GM18508 (cell line): ENCODE measurements around the gene SLC13A5.

Source experiments
- ATAC-seq: cut with Tn5 transposase; IDR thresholded peaks from one replicate; pipeline ENCODE4 v1.9.1; 2021; ENCODE audit warnings: moderate number of reproducible peaks; ENCODE audit not compliant: insufficient read depth, unreplicated experiment

Gene SLC13A5

DNA sequence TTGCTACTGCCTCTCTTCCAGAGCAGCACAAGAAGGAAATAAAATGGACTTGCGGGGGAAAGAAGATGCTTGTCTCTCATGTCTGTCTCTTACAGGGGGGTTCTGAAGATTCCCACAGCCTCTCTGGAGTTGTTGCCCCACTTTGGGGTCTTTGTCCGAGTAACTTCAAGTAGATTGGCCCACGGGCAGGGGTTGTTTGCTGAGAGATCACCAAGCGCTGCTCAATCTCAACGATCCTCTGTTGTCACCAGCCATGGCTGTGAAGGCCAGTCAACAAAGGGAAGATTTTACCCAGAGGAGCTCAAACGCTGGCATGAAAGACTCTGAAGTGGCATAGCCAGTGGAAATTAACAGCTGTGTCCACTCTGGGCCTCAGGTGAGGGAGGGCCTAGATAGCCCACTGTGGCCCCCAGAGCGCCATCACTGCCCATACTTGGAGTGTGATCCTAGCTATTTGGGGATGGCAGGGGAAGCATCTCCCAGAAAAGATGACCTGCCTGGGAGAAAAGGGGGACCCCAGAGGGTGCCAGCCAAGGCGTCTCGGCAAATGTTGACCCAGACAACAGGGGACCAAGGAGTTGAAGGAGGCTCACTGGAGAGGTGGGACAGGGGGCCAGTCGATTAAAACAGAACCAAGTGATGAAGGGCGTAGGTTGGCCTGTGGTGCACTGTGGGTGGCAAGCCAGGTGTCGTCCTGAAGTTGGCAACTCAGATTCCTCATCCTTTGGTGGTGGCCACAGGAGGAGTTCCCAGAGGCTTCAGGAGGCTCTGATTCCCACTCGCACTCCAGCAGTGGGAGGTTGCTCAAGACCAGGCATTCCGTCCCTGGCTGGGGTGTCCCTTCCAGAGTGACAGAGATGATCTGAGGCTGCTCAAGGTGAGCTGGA is 28.0 kb downstream of the SLC13A5 start:
- no peak for ATAC-seq

DNA sequence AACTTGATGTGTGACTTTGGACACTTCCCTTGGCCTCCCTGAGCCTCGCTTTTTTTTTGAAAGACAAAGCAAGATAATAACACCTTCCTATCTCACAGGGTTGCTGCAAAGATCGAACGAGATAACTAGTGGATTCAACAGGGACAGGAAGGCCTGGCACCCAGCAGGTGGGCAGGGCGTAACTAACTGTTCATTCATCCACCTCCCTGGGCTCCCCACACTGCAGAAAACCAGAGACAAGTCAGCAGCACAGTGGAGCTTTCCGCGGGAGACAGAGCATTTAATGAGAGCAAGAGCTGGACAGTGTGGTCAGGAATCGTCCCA is 28.7 kb downstream of the SLC13A5 start:
- no peak for ATAC-seq

DNA sequence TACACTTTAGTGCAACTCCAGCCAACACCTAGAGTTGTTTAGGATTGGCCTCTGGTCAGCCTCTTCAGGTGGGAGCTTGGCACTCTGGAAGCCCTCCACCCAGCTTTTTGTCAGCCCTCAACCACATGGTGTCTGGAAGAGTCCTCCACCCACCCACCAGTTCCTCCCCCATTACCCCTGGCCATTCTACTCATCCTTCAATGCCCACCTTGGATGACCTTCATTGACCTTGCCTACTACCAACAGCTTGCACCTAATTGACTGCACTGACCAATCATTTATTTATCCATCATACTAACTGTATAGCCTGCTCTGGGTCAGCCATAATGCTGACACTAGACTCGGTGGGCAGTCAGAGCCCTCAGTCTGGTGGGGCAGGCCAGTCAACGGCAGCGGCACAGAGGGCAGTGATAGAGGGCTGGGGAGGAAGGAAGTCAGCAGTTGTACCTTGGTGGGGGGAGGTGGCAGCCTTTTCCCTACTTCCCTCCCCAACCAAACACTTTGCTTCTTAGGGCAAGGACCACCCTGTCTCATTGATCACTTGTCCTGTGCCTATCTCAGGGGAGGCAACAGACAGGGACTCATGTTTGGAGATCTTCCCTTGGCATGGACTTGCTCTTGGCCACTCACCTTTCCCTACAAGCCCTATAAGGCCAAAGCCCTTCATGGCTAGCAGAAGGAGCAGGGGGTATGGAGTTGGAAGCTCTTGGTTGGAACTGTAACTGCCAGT is 29.3 kb downstream of the SLC13A5 start:
- no peak for ATAC-seq

DNA sequence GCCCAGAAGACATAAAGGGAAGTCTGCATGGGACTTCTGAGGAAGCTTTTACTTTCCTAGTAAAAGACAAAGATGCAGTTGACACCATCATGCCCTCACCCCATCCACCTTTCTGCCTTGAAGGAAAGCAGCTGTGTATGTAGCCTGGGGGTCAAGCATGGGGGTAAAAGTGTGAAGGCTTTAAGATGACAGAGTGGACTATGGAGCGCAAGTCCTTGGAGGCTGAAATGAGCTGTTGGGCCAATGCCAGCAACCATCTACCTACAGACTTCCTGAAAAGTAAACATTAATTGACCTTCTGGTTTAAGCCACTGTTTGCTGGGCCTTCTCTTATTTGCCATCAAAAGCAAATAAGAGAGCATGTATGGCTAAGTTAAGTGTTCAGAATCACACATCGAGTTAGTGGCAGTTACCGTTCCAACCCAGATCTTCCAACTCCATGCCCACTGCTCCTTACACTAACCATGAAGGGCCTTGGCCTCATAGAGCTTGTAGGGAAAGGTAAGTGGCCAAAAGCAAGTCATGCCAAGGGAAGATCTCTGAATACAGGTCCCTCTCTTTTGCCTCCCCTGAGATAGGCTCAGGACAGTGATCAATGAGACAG is 30.0 kb downstream of the SLC13A5 start:
- ATAC-seq, result no peak

DNA sequence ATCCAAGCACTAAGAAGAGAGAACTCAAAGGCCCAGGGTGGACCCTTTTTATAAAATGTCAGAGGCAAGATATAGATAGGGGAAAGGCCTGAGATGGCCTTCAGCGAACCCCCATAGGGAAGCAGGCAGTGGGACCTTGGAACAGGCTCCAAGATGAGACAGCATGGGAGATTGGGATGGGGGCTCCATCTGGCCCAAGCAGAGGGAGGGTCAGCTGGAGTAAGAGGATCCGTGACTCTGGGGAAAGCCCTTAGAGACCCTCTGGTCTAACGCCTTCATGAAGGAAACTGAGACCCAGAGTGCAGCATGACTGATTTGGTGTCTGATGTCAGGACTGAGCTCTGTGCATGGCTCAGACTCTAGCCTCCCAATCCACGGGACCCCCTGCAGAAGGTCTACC is 30.8 kb downstream of the SLC13A5 start:
- ATAC-seq, result no peak

DNA sequence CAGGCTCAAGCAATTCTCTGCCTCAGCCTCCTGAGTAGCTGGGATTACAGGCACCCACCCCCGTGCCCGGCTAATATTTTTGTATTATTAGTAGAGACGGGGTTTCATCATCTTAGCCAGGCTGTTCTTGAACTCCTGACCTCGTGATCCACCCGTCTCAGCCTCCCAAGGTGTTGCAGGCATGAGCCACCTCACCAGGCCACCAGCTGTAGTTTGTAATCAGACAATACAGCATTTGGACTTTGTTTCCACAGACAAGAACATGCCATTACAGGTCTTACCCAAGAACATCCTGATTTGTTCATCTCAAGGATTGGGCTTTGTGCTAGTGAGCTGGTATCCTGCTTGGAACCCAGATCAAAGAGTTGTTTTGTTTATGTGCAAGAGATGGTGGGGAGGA is 31.5 kb downstream of the SLC13A5 start:
- ATAC-seq, result no peak

DNA sequence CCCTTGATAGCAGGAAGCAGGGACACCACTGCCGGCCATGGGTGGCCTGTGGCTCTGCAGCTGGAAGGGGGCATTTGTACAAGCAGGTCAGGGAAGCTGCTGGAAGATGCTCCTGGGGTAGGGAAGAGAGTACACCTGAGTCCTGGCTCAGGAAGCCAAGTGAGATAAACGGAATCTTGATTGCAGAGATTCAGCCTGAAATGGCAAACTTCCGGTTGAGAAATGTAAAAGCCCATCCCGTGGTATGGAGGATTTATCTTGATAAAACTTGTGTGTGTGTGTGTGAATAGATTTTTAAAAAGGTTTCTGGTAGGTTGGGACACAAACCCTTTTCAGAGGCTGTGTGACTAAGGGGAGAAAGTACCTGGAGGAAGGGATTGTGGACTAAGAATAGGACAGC is 32.0 kb downstream of the SLC13A5 start:
- no peak for ATAC-seq

DNA sequence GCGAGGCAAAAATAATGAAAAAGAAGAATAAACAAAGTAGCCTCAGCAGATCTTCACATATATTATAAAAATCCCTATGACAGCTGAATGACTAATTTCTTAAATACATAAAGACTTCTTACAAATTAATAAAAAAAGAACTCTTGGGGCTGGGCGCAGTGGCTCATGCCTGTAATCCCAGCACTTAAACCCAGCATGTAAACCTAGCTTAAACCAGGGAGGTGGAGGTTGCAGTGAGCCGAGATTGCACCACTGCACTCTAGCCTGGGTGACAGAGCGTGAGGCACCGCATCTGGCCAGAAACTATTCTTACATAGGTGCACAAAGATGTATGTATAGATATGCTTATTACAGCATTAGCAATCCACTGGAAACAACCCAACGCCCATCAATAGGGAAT is 33.9 kb downstream of the SLC13A5 start:
- no peak for ATAC-seq

DNA sequence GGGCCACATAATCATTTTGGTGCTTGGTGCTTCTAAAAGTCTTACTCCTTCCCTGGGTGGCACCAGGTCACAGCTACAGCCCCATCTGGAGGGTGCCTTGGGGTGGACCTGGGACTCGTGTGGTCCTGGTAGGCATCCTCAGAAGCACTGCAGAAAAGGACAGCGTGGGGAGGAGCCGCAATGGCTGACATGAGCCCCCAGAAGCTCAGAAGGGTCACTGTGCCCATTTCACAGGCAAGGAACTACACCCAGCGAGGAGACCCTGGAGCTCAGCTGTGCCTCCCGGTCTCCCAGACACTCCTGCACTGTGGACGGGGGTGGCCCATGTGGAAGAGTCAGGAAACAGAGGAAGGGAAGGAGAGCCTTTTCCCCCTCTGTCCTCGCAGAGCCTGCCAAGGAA is 35.2 kb downstream of the SLC13A5 start:
- no peak for ATAC-seq

DNA sequence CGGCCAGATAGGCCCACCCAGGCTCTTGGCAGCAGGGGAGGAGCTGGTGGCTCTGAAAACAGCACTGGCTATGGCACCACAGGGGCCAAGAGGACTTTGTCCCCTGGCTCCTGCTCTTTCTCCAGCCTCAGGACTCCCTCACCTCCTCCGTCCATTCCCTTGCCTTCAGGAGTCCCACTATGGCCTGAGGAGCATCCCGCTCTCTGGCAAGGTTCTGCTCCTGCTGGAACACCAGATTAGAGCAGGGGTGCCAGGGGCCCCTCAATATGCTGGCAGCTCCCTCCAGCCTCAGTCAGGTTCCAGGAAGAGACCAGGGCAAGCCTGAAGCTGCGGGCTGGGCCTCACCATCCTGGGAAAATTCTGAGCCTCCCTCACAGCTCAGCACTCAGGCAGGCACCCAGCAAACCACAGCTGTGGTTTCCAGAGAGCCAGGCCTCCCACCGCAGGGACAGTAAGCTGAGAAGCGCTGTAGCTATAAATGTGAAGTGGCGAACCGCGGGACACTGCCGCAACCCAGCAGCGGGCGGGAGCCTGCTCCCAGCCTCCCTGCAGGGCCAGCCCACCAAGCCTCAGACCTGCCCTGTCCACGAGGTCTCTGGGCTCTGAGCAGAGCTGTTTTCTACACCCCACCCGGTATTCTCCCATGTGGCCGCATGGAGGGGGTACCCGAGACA is 35.9 kb downstream of the SLC13A5 start:
- ATAC-seq, result no peak

DNA sequence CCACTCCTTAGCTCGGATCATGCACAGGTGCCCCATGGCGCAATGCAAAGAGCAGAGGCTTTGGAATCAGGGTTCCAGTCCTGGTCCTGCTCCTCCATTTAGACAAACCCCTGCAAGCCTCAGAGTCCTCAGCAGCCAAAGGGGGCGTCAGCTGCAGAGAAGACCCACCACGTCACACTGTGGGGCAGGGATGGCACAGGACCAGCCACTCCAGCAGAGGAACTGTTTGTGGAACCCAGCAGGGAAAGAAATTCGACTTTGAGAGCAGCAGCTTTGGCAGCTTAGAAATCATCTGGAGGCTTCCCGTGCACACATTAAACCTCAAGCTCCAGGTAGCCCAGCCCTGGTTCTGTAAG is 36.4 kb downstream of the SLC13A5 start:
- ATAC-seq, result no peak

DNA sequence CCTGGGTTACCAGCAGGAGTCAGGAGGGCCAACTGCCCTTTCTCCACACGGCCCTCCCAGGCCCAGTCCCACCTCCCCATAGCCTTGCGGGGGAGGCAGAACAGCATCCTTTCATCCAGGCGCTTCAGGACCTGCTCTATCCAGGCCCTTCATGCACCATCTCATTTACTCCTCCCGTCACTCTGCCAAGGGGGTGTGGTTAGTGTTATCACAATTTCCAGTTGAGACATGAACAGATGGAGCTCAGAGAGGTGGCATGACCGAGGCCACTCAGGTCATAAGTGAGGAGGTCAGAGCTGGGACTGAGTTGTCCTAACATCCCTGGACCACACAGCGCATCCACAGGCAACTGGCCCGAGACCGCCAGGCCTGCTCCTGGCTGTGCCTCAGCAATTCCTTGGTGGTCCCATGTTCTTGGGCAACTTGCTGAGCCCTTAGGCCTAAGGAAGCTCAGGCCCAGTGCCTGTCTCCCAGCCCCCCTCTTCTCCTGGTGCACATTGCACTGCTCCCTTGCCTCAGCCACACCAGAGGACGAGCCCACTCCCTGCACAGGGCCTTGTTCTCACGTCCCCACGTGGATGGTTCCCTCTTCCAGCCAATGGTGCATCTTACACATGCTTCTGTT is 37.9 kb downstream of the SLC13A5 start:
- no peak for ATAC-seq

DNA sequence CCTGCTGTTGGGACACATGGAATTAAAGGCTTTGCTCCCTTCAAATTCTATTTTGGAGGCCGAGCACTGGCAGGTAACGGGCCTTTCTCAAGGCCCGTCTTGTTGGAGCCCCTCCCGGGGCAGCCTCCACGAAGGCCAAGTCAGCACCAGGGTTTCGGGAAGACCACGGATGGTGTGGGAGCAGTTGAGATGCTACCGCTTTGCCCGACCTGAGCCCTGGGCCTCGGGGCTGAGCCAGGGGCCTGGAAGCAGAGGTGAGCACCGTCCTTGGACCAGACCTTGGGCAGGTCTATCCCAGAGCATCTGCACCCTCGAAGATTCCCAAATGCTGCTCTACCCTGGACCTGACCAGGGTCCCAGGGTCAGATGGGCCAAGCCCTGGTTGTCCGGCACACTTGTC is 38.6 kb downstream of the SLC13A5 start:
- no peak for ATAC-seq

DNA sequence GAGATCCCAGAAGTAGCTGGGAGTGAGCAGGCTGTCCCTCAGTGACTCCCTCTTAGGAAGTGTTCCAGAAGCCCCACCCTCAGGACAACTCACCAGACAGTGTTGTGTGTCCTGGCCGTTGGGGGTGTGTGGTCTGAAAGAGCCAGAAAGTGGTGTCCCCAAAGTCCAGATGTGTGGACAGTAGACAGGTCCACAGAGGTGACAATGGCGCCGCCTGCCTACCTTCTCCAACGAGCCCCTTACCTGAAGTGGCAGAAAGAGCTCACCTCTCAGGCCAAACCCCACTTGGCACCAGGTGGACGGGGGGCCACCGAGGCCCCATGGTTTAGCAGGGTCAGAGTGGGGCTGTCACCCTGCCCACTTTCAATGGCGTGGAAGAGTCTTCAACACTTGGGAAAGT is 41.7 kb downstream of the SLC13A5 start:
- ATAC-seq, result no peak

DNA sequence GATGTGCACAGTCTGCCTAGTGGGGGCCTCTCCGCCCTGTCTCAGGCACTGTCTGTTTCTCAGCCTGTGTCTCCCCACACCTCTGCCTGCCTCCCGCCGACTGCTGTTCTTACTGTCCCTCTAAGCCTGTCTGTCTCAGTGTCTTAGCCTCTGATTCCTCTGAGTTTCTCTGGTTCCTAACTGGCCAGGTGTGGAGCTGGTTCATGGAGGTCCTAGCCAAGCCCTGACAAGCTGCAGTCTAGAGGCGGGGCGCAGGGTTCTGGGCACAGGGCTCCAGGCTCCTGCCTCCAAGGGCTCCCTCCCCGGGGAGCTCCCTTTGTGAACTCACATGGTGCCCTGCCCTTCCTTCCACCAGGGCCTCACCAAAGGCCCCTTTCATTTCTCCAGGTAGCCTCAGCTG is 42.2 kb downstream of the SLC13A5 start:
- no peak for ATAC-seq

DNA sequence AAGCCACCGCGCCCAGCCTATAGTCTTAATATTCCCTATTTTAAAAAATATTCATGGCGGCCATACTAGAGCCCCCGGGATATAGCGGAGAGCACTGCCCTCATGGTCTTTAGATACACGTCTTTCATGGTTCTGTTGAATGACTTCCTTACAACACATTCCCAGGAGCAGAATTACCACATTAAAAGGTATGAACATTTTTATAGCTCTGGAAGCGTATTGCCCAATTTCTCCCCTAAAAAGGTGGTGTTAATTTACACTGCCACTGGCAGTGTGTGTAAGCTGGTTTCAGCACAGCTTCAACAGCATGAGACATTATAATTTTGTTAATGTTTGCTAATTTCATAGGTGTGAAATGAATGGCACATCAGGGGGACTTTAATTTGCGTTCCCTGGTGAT is 42.6 kb downstream of the SLC13A5 start:
- no peak for ATAC-seq

DNA sequence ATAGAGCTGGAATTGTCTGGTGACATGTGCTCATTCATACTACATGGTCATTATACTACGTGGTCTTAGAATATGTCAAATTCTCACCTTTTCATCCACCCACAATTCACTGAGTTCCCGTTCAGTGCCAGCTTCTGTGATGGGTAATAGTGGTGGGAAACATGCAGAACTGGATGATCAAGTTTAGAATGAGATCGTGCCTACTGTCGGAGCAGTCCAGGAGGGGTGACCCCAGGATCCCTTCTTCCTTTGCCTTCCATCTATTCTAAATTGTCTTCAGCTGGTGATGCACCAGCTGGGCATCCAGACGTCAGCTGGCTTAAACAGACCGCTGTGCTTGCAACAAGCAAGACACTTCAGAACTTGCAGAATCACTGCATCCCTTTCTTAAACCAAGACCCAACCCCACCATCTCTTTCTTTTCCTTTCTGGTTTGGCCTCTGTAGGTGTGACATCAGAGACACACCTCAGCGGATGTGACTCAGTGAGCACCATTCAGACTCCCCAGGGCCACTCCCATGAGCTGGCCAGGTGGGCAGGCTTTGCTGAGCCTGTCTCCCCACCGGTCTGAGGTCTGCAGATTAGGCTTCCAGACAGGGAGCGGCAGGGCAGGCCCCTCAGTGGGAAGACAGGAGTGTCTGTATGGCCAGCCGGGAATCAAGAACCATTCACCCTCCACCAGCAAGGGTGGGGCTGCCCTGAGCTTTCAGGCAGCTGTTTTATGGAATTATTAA is 43.5 kb downstream of the SLC13A5 start:
- ATAC-seq, result no peak

DNA sequence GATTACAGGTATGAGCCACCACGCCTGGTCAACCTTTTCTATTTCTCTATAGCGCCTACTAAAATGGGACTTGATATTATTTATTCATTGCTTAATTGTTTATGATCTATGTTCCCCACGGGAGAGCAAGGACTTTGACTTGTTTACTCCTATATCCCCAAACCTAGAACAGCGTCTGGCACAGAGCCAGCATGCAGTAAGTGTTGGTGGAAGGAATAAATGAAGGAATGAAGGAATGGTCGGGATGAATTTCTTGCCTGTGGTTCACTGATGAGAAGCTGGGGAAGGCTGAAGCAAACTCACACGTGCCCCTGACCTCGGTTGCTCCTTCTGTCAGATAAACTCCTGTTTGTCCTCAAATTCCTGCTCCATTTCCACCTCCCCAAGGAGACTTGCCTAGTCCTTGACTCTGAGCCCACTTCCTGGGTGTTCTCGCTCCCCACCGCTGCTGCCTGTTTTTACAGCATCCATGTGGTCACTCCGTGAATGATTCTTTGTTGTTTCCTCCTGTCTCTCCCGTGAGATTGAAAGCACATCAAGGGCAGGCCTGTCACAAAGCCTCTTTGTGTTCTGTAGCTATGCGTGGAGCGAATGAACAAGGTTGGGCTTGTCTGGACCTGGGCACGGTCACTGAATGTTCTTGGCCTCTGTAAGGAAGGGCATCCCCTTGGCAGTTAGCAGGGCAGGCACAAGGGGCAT is 44.3 kb downstream of the SLC13A5 start:
- no peak for ATAC-seq

DNA sequence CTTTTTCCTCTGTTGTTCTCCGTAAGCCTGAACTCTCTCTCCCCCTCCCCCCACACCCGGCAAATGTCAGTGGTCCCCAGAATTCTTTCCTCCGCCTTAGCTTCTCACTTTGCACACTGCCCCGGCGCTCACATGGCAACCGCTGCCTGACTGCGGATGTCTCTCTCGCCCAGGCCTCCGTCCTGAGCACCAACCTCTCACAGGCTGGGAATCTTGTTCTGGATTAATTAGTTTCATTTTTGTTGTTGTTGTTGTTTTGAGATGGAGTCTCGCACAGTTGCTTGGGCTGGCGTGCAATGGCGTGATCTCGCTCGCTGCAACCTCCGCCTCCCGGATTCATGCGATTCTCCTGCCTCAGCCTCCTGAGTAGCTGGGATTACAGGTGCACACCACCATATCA is 45.0 kb downstream of the SLC13A5 start:
- no peak for ATAC-seq
